Measurements from ENCODE around the gene UPP1.

DNA sequence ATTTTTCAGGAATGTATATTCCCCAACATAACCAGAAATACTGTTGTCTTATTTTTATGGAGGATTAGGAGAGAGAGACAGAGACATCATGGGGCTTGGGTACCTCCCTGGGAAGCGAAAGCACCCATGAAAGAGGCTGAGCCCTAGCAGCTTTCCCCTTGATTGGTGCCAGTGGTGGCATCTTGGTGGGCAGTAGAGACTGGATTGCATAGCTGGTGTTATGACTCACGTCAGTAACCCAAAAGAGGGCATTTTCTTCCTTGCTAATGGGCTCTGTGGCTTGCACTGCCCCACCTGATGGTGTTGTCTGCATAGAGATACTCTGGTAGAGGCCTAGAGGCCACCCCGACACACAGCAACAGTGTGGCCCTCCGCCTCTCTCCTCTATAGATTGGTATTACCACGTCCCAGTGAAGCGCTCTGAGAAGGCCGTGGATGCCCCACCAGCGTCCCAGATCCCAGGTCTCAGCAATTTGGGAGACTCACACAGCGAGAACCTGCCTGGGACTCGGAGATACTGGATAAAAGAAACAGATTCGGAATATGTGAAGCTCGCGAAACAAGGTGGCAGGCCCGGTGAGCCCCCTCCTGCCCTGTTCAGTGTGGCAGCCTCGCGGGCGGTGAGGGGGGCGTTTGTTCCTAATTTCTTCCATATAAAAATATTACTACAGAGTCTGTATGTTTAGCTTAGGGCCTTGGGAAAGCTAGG is 48.0 kb upstream of the UPP1 start:
- no peak for TF ChIP-seq CTCF (conservative IDR thresholded peaks at IDR 0.05)
- TF ChIP-seq EZH2 (IDR thresholded peaks at IDR 0.05; ENCODE audit: low read depth) = no peak
